ENCODE measurements around the gene DNASE1L1.

- no peak for TF ChIP-seq EP300 (IDR thresholded peaks at IDR 0.05)
- peak; percentile 71 to 83 for TF ChIP-seq CTCF (IDR thresholded peaks at IDR 0.05)
Measured at GRCh38 chrX:154398668-154399526, 10.2 kb downstream of the DNASE1L1 start.

All from suprapubic skin (tissue), 3 donors.